Measurements from ENCODE around the gene G6PC1.
"Not testable (repeated sequence)": the region's sequence is repeated elsewhere in the genome, so short reads cannot be mapped to it uniquely, and the experiment has no call there.

Gene G6PC1

DNA sequence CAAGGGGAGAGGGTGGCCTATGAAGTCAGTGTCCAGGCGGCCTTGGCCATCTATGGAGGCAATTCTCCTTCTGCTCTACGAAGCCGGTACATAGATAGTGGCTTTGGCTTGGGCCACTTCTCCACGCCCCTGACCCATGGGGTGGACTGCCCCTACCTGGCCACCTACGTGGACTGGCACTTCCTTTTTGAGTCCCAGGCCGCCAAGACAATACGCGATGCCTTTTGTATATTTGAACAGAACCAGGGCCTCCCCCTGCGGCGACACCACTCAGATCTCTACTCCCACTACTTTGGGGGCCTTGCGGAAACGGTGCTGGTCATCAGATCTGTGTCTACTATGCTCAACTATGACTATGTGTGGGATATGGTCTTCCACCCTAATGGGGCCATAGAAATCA is 32.3 kb upstream of the G6PC1 start:
- Histone ChIP-seq H4K20me1 (ENCODE audit: insufficient read depth, low read length) (no peaks in the 10 kb centered on the region), H3K9me3 (ENCODE audit: insufficient read depth, low read length) (no peaks in the 10 kb centered on the region), H3K27me3 (ENCODE audit: low read depth, low read length) (peaks cover 13% of the 10 kb centered on the region; the same call in 1 of the 2 replicates), H3K4me1 (ENCODE audit: low read length) (no peaks in the 10 kb centered on the region), H3K9ac (ENCODE audit: low read length) (no peak overlapping the region), H3K4me2 (ENCODE audit: low read length) (no peak overlapping the region), H2AFZ (ENCODE audit: low read depth, low read length) (no peak overlapping the region), H3K4me3 (ENCODE audit: low read length) (no peak overlapping the region), H3K79me2 (ENCODE audit: low read length) (no peaks in the 10 kb centered on the region), H3K27ac (ENCODE audit: low read length) (no peak overlapping the region), H3K36me3 (replicated peaks; ENCODE audit: low read depth, low read length) (no peaks in the 10 kb centered on the region)
- TF ChIP-seq, protein P1, sequence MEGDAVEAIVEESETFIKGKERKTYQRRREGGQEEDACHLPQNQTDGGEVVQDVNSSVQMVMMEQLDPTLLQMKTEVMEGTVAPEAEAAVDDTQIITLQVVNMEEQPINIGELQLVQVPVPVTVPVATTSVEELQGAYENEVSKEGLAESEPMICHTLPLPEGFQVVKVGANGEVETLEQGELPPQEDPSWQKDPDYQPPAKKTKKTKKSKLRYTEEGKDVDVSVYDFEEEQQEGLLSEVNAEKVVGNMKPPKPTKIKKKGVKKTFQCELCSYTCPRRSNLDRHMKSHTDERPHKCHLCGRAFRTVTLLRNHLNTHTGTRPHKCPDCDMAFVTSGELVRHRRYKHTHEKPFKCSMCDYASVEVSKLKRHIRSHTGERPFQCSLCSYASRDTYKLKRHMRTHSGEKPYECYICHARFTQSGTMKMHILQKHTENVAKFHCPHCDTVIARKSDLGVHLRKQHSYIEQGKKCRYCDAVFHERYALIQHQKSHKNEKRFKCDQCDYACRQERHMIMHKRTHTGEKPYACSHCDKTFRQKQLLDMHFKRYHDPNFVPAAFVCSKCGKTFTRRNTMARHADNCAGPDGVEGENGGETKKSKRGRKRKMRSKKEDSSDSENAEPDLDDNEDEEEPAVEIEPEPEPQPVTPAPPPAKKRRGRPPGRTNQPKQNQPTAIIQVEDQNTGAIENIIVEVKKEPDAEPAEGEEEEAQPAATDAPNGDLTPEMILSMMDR (IDR thresholded peaks at IDR 0.05; ENCODE audit: low read depth, low read length) = no peak
- no peak for TF ChIP-seq EZH2phosphoT487 (IDR thresholded peaks at IDR 0.05; ENCODE audit: low read depth)

DNA sequence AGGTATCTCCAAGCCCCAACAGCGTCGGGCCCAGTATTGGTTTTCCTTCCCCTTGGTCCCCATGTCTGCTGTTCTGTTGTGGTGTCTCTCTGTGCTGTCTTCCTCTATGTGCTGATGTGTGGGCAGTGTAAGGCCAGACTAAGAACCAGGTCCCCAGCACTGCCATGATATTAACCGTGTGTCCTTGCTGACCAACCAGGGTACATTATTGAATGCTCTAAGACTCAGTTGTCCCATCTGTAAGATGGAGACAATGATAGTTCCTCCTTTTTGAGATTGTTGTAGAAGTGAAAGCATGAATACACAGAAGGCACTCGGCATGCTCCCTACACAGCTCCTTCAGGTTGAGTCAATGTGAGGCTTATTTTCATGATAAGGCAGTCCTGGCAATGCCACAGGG is 29.0 kb upstream of the G6PC1 start:
- Histone ChIP-seq H3K27me3 (ENCODE audit: low read depth, low read length) (peaks cover 3% of the 10 kb centered on the region; the same call in 1 of the 2 replicates), H3K4me3 (ENCODE audit: low read length) (no peak overlapping the region), H3K4me1 (ENCODE audit: low read length) (no peaks in the 10 kb centered on the region), H3K4me2 (ENCODE audit: low read length) (no peak overlapping the region), H3K9me3 (ENCODE audit: insufficient read depth, low read length) (no peaks in the 10 kb centered on the region), H4K20me1 (ENCODE audit: insufficient read depth, low read length) (no peaks in the 10 kb centered on the region), H3K79me2 (ENCODE audit: low read length) (no peaks in the 10 kb centered on the region), H3K27ac (ENCODE audit: low read length) (no peak overlapping the region), H3K9ac (ENCODE audit: low read length) (no peak overlapping the region), H2AFZ (ENCODE audit: low read depth, low read length) (no peak overlapping the region), H3K36me3 (replicated peaks; ENCODE audit: low read depth, low read length) (no peaks in the 10 kb centered on the region)
- no peak for TF ChIP-seq EZH2phosphoT487 (IDR thresholded peaks at IDR 0.05; ENCODE audit: low read depth)

DNA sequence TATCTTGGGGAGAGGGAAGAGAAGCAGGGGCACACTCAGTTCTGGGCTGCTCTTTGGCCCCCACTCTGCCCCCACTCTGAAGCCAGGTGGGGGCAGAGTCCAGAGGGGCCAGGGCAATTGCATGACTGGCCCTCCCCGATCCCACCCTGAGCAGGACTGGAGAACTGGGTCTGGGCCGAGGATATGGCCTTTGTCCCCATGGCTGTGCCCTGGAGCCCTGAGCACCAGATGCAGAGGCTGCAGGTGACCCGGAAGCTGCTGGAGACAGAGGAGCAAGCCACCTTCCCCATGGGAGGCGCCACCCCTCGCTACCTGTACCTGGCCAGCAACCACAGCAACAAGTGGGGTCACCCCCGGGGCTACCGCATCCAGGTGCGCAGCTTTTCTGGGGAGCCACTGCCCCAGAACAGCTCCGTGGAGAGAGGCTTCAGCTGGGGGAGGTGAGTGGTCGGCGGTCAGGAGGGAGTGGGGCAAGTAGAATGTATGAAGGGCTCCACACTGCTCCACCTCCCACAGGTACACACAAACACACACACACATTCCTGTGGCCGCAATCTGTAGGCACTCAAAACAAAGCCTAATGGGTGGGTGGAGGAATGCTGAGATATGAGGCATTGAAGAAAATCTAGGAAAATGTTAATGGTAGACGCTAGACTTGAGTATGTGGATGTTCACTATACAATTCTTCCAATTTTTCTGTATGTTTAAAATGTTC is 28.2 kb upstream of the G6PC1 start:
- Histone ChIP-seq H3K4me1 (ENCODE audit: low read length) (no peaks in the 10 kb centered on the region), H3K36me3 (replicated peaks; ENCODE audit: low read depth, low read length) (no peaks in the 10 kb centered on the region), H3K4me2 (ENCODE audit: low read length) (no peak overlapping the region), H3K9me3 (ENCODE audit: insufficient read depth, low read length) (no peaks in the 10 kb centered on the region), H3K79me2 (ENCODE audit: low read length) (no peaks in the 10 kb centered on the region), H3K9ac (ENCODE audit: low read length) (no peak overlapping the region), H3K4me3 (ENCODE audit: low read length) (no peak overlapping the region), H3K27ac (ENCODE audit: low read length) (no peak overlapping the region), H3K27me3 (ENCODE audit: low read depth, low read length) (peaks cover 3% of the 10 kb centered on the region), H2AFZ (ENCODE audit: low read depth, low read length) (no peak overlapping the region), H4K20me1 (ENCODE audit: insufficient read depth, low read length) (no peaks in the 10 kb centered on the region)
- no peak for TF ChIP-seq EZH2phosphoT487 (IDR thresholded peaks at IDR 0.05; ENCODE audit: low read depth)
- TF ChIP-seq, protein P1 (IDR thresholded peaks at IDR 0.05; ENCODE audit: low read depth, low read length) = no peak

DNA sequence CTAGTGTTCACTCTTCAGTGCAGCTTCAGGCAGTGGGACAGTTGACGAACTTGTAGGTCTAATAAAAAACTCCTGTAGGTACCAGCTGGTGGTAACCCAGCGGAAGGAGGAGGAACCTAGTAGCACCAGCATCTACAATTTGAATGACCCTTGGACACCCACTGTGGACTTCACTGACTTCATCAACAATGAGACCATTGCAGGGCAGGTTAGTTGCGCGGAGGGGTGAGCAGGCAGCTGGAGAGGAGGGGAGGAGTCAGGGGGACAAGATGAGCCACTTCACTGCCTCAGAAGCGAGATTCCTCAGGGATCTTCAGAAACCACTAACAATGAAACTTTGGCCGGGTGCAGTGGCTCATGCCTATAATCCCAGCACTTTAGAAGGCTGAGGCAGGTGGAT is 27.3 kb upstream of the G6PC1 start:
- no peaks in the 10 kb centered on the region for H3K9me3 ChIP-seq (ENCODE audit: insufficient read depth, low read length)
- no peaks in the 10 kb centered on the region for H3K36me3 ChIP-seq (replicated peaks; ENCODE audit: low read depth, low read length)
- no peak overlapping the region for H3K4me3 ChIP-seq (ENCODE audit: low read length)
- H2AFZ ChIP-seq (ENCODE audit: low read depth, low read length) = no peak overlapping the region
- H3K27ac ChIP-seq (ENCODE audit: low read length) = no peak overlapping the region
- TF ChIP-seq EZH2phosphoT487 (IDR thresholded peaks at IDR 0.05; ENCODE audit: low read depth) = no peak
- TF ChIP-seq, protein P1 (IDR thresholded peaks at IDR 0.05; ENCODE audit: low read depth, low read length) = no peak
- H3K79me2 ChIP-seq (ENCODE audit: low read length) = no peaks in the 10 kb centered on the region
- no peak overlapping the region for H3K4me2 ChIP-seq (ENCODE audit: low read length)
- no peaks in the 10 kb centered on the region for H4K20me1 ChIP-seq (ENCODE audit: insufficient read depth, low read length)
- H3K9ac ChIP-seq (ENCODE audit: low read length) = no peak overlapping the region
- 0 out of 2 replicates have a peak, but pooled peaks cover 2% of the 10 kb centered on the region for H3K4me1 ChIP-seq (ENCODE audit: low read length)
- peaks cover 12% of the 10 kb centered on the region for H3K27me3 ChIP-seq (ENCODE audit: low read depth, low read length)

DNA sequence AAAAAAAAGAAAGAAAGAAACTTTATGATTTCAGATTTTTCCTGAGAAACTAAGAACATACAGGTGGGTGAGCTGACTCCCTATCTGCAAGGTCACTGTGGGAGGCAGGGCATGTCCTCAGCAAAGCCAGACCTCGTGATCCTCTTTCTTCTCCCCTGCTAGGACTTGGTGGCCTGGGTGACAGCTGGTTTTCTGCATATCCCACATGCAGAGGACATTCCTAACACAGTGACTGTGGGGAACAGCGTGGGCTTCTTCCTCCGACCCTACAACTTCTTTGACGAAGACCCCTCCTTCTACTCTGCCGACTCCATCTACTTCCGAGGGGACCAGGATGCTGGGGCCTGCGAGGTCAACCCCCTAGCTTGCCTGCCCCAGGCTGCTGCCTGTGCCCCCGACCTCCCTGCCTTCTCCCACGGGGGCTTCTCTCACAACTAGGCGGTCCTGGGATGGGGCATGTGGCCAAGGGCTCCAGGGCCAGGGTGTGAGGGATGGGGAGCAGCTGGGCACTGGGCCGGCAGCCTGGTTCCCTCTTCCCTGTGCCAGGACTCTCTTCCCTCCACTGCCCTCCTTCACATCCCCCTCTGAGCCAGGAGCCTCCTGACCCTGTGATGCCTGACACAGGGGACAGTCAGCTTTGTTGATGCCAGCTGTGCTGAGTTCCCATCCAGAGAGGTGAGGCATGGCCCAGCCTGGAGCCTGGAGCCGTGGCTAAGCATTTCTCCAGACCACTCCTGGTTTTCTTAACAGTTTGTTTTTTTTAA is 26.5 kb upstream of the G6PC1 start:
- H3K4me2 ChIP-seq (ENCODE audit: low read length); H3K27ac ChIP-seq (ENCODE audit: low read length); H3K9ac ChIP-seq (ENCODE audit: low read length); H4K20me1 ChIP-seq (ENCODE audit: insufficient read depth, low read length); H3K36me3 ChIP-seq (replicated peaks; ENCODE audit: low read depth, low read length); H3K4me3 ChIP-seq (ENCODE audit: low read length); H3K79me2 ChIP-seq (ENCODE audit: low read length); H2AFZ ChIP-seq (ENCODE audit: low read depth, low read length); H3K9me3 ChIP-seq (ENCODE audit: insufficient read depth, low read length); H3K4me1 ChIP-seq (ENCODE audit: low read length): not testable (repeated sequence)
- H3K27me3 ChIP-seq (ENCODE audit: low read depth, low read length) = peaks cover 19% of the 10 kb centered on the region

Data from OCI-LY3 (cell line).